ENCODE results near the gene GRIFIN. TPM values are rescaled to one million over a fixed set of nuclear protein-coding genes. Genes with fewer than 3 reads are reported as not detected.

Gene GRIFIN
- total RNA-seq, result not detected in 2 replicates

GRCh38 chr7:2476298-2476697 is at the start of gene GRIFIN:
Gene GRIFIN, minus strand, starts transcription at chr7:2476398. Its CDS starts 15 bp downstream, at chr7:2476383.

GRCh38 chr7:2519119-2519930 is 43.1 kb upstream of the GRIFIN start, which contains the start of gene LFNG:
Gene LFNG, plus strand, starts transcription at chr7:2519774. Its CDS starts 88 bp downstream, at chr7:2519862.

Other genes starting within 250 kb of the GRIFIN start
- 30.4 and 41.6 TPM in 2 replicates for gene MAD1L1, start 243.5 kb downstream of the GRIFIN start, total RNA-seq
- gene MRM2, start 234.2 kb downstream of the GRIFIN start, total RNA-seq, result 11.5 and 13.6 TPM in 2 replicates
- gene NUDT1, start 234.2 kb downstream of the GRIFIN start, total RNA-seq, result 5.3 TPM in 2 replicates
- 6.1 and 6.3 TPM in 2 replicates for gene SNX8, start 162.0 kb downstream of the GRIFIN start, total RNA-seq
- gene EIF3B, start 121.6 kb downstream of the GRIFIN start, total RNA-seq, result 143 and 175 TPM in 2 replicates
- gene CHST12, start 72.8 kb downstream of the GRIFIN start, total RNA-seq, result 7.5 and 7.9 TPM in 2 replicates
- gene LFNG, start 43.4 kb upstream of the GRIFIN start, total RNA-seq, result 10.5 and 46.1 TPM in 2 replicates
- 15.8 and 19.8 TPM in 2 replicates for gene BRAT1, start 79.1 kb upstream of the GRIFIN start, total RNA-seq
- 6.8 and 11.4 TPM in 2 replicates for gene IQCE, start 82.6 kb upstream of the GRIFIN start, total RNA-seq
- gene TTYH3, start 155.6 kb upstream of the GRIFIN start, total RNA-seq, result 26.9 TPM in 2 replicates
- under 0.01 TPM in 2 replicates for gene AMZ1, start 211.8 kb upstream of the GRIFIN start, total RNA-seq